GM19025 (cell line): ENCODE results near the gene LBHD1.
"Not testable (repeated sequence)": the region's sequence is repeated elsewhere in the genome, so short reads cannot be mapped to it uniquely, and the experiment has no call there.

ENCODE experiments used
- ATAC-seq: cut with Tn5 transposase; IDR thresholded peaks from one replicate; pipeline ENCODE4 v1.9.1; 2021; ENCODE audit warnings: mild to moderate bottlenecking, low read depth, moderate library complexity; ENCODE audit not compliant: unreplicated experiment

Gene LBHD1

GRCh38 chr11:62671608-62672389 is at the start of gene LBHD1, which contains the start of gene UQCC3:
LBHD1 (minus strand) TSS chr11:62672267; CDS start chr11:62670031, 2,236 bp downstream.
UQCC3 (plus strand) TSS chr11:62671673; CDS start chr11:62671746, 73 bp downstream.
- peak; percentile 55 for ATAC-seq

GRCh38 chr11:62719302-62719978 is 47.4 kb upstream of the LBHD1 start:
- no peak for ATAC-seq

DNA sequence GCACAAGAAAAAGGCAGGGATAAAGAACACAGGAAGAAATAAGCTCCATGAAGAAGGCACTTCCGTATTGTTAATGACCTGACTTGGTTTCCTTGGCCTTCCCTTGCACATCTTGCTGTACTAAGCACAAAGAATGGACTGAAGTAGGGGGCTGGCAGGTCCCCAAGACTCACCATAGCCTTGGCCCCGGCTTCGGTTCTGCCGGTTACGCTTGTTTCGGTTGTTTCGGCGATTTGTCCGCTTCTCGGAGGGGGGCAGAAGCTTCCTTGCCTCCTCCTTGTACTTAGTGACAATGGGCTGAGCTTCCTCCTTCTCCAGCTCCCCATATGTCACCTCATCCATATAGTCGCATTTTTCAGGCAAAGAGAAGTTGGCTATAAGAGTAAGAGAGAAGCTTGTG is 44.7 kb upstream of the LBHD1 start:
- ATAC-seq: no peak

GRCh38 chr11:62716206-62716605 is 44.1 kb upstream of the LBHD1 start:
- ATAC-seq: no peak

- ATAC-seq: no peak
Observed at GRCh38 chr11:62715150-62716130, 43.4 kb upstream of the LBHD1 start.

- ATAC-seq: no peak
Observed at GRCh38 chr11:62713343-62713742, 41.3 kb upstream of the LBHD1 start.

GRCh38 chr11:62712861-62713260 is 40.8 kb upstream of the LBHD1 start:
- no peak for ATAC-seq

- no peak for ATAC-seq
Observed at GRCh38 chr11:62712276-62712812, 40.3 kb upstream of the LBHD1 start.

DNA sequence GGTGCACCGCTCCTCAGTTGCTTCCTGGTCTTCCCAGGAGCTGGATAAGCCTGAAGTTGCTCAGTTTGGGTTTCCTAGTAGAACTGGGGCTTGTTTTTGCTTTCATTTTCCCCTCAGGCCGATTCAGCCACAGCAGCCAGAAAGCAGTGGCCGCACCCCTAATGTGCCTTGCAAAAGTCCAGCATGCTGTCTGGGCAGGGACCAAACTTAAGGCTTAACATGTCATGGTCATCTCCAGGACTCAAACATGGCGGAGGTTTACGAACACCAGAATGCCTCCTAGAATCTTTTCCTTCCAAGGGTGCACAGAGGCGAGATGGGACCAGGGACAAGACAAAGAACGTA is 37.9 kb upstream of the LBHD1 start:
- ATAC-seq: no peak

- peak; percentile 66 for ATAC-seq
Observed at GRCh38 chr11:62709247-62710000, 37.4 kb upstream of the LBHD1 start.

DNA sequence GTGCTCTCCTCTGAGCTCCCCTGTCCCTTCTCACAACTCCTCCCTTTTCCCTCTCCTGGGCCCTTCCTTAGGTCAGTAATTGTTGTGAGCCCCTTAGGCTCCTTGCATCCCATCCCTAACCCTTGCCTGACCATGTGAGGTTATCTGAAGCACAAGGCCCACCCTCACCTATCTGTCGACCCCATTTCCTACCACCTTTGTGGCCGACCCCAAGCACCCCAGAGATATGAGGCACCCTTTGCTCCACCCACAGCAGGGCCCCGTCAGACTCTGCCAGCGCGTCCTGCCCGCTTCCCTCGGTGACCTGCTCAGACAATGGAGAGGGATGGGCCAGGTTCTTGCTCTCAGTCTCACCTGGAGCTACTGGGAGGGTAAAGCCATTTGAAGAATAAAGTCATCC is 36.7 kb upstream of the LBHD1 start:
- no peak for ATAC-seq

DNA sequence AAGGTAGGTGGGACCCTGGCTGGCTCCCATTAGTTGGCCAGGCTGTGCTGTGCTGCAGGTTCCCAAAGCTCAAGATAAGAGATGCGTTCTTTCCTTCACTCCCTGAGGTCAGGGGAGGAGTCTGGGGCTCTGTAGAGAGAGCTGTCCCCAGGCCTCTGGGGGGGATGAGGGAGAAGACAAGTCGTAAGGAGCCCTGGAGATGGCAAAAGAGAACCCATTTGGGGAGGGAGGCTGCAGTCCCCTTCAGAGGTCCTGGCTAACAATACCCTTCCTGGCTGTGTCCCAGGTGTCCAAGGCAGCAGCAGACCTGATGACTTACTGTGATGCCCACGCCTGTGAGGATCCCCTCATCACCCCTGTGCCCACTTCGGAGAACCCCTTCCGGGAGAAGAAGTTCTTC is 36.3 kb upstream of the LBHD1 start:
- no peak for ATAC-seq

GRCh38 chr11:62707277-62707861 is 35.3 kb upstream of the LBHD1 start, which contains the start of the genes BSCL2 and GNG3:
BSCL2 (minus strand) TSS chr11:62707424; CDS start chr11:62707195, 229 bp downstream.
GNG3 (plus strand) TSS chr11:62707676; CDS start chr11:62708296, 620 bp downstream.
- ATAC-seq: no peak

GRCh38 chr11:62706850-62707247 is 34.8 kb upstream of the LBHD1 start:
- ATAC-seq: no peak

DNA sequence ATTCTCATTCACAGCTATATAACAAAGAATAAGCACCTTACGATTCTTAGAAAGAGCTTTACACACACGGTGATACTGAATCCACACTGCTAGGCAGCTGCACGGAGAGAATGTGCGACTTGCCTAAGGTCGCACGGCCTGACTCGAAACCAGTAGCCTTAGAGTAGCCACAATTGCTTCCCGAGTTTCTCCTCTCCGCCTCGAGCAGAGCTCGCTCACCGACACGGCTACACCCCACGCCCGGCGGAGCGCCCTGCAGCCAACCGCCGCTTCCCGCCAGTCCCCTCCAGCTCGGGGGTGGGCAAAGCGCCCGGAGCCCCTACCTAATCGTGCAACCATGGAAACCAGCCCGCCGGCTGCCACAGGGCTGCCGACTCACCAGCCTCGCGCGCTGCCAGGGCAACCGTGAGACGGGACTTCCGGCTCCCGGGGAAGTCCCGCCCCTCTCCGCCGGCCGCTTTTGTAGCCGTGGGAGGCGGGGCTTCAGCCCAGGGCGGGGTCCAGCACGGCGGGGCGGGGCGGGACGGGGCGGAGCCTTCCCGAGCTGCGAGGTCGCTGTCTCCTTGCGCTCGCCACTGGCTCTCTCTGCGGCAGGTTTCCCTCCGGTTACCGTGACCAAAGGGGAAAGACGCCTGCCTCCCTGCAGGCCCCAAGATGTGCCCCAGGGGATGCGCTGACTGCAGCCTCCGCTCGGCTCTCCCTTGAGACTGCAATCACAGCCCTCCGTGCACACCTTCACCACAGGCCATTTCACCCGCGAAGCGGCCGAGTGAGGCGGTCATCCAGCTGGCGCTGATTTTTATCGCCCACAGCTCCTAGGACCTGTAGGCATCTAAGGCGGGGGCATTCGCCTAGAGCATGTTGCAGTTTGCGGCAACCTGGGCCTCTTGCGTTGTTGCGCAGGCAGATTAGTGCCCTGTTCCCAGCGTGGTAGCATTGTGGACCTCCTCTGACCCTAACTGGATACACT is 34.1 kb upstream of the LBHD1 start:
- peak; percentile 53 for ATAC-seq

DNA sequence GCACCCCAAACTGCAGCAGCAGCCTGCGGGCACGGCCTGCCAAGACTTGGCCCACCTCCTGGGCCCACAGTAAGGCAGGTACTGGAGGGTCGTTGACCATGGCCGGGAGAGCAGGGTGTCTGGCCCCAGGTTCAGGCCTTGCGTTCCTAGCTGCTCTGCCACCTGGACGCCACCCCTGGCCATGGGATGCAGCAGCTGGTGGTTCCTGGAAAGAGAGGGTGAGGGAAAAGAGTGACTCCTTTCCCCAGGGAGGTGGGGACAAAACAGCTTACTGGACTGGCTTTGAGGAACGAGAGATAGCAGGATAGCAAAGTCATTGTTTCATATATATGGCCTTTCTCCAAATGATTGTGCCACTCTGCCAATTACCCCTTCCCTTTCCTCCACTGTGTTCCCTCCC is 33.3 kb upstream of the LBHD1 start:
- ATAC-seq: no peak

DNA sequence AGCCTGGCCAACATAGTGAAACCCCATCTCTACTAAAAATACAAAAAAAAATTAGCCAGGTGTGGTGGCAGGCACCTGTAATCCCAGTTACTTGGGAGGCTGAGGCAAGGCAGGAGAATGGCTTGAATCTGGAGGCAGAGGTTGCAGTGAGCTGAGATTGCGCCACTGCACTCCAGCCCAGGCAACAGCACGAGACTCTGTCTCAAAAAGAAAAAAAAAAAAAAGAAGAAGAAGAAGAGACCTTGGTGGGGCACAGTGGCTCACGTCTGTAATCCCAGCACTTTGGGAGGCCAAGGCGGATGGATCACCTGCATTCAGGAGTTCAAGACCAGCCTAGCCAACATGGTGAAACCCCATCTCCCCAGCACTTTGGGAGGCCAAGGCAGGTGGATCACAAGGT is 31.9 kb upstream of the LBHD1 start:
- not testable (repeated sequence) for ATAC-seq

DNA sequence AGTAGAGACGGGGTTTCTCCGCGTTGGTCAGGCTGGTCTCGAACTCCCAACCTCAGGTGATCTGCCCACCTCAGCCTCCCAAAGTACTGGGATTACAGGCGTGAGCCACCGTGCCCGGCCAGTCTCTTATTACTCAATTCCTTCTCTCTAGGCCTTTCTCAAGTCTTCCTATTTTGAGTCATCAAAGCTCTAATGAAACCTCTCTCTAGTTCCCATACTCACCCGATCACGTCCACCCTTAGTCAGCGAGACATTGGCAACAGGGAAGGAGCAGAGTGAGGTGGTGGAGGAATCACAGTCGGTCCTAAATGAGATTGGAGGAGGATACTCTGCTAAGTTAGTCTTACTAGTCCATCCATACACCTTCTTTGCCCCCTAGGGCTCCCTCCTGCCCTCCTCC is 30.2 kb upstream of the LBHD1 start:
- no peak for ATAC-seq
